DMS 273 treated with DMSO at 0.1 percent for 48 hours (cell line): ENCODE results near the gene F8.
A peak's percentile ranks its signal among the peaks of the same experiment; 100 is the strongest.
"Not testable (repeated sequence)": the region's sequence is repeated elsewhere in the genome, so short reads cannot be mapped to it uniquely, and the experiment has no call there.

Experiments
- DNase-seq: peaks from one replicate; lab custom pipeline; 2025; lab: John Stamatoyannopoulos, UW

Gene F8

GRCh38 chrX:155031657-155032056, 9.1 kb upstream of the F8 start:
- DNase-seq = no peak

DNA sequence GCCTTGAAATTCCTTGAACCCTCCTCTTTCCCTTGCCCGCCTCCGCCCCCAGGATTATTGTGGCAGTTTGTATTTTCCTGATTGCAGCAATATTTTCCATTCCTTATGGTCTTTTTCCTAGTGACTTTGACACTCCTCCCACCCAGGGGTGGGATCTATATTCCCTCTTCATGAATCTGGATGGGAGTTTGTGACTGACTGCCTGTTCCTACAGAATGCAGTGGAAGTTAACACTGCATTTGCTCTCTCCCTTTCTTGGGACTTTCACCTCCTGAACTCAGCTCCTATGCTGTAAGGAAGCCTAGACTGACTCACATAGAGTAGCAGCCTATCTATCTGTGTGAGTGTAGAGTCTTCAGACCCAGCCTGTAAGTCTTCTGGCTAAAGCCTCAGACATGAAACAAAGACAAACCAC, 6.4 kb upstream of the F8 start:
- no peak for DNase-seq

DNA sequence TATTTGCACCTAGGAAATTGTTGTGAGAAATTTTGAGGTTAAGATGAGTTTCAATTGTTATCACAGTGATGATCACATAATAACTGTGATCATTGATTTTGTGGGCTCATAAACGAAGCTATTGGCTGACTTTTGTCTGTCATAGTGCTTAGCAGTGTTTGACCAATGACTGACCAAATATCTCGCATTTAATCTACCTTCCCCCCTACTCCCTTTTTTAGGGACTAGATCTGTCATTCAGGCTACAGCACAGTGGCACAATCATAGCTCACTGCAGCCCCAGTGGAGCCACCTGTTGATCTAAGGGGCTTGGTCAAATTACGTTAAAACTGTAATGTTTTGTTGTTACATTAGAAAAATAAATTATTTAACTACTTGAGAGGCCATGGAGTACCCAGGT, 5.6 kb upstream of the F8 start:
- DNase-seq = no peak

DNA sequence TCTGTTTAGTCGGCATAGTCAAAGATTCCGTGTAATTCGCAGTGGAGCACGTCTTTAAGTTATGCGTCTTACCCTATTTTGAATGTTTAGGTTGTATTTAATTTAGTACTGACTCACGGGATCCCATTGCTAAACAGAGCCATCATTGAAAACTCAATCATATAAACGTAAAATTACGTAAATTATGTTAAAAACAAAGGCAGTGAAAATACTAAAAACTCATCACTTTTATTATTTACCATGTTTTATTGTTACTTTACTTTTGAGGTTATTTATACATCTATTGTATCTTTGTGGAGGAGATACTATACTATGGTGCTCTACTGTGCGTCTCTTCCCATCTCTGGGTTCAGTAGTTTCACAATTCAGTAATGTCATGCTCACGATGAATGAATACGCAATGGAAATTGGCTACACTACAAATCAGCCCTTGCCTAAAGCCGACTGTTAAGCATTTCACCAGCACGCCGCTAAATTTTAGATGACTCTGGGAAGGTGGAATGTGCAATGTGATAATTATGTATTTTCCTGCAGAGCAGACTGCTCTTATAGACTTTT, 5.1 kb upstream of the F8 start:
- no peak for DNase-seq

- peak; percentile 79 for DNase-seq
Observed at GRCh38 chrX:155026727-155027508, 4.4 kb upstream of the F8 start, which contains the start of gene FUNDC2. Gene FUNDC2 (plus strand): TSS chrX:155026844. CDS start chrX:155026939, 95 bp downstream.

DNA sequence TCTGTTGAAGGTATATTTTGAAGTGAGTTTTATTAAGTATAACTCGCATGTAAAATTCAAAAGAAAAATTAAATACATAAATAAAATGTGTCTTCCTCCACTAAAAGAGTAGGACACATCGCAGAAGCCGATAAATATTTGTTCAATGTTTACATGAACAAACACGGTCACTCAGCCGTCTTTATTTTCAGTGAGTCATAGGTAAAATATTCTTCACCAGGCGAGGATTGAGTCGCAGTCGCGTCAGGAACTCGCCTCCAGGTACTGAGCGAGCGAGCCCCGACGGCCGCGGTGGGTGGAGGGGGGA, 3.9 kb upstream of the F8 start:
- no peak for DNase-seq

- no peak for DNase-seq
Observed at GRCh38 chrX:155023907-155024833, 1.6 kb upstream of the F8 start.

DNA sequence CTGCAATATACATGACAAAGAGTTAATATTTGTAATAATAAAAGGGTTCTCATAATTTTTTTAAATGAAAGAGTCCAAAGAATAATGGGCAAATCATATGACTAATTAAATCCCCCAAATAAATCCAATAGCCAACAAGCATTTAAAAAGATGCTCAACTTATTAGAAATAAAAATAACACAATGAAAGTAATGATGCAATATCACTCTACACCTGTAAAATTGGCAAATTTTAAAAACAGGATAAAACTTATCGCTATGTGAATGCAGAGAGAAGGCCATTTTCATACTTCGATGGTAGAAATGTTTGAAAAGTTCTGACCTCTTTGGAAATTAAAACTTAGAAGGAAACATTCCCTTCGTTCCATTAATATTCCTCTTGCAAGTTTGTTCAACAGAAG, 1.9 kb downstream of the F8 start:
- no peak for DNase-seq

- DNase-seq = no peak
Observed at GRCh38 chrX:155009994-155010472, 12.5 kb downstream of the F8 start.

GRCh38 chrX:155008578-155008977, 13.9 kb downstream of the F8 start:
- DNase-seq = not testable (repeated sequence)

GRCh38 chrX:155006913-155007671, 15.4 kb downstream of the F8 start:
- not testable (repeated sequence) for DNase-seq

GRCh38 chrX:155006379-155006778, 16.1 kb downstream of the F8 start:
- DNase-seq = not testable (repeated sequence)

GRCh38 chrX:155005190-155005589, 17.3 kb downstream of the F8 start:
- no peak for DNase-seq

GRCh38 chrX:155001873-155002272, 20.6 kb downstream of the F8 start:
- no peak for DNase-seq

DNA sequence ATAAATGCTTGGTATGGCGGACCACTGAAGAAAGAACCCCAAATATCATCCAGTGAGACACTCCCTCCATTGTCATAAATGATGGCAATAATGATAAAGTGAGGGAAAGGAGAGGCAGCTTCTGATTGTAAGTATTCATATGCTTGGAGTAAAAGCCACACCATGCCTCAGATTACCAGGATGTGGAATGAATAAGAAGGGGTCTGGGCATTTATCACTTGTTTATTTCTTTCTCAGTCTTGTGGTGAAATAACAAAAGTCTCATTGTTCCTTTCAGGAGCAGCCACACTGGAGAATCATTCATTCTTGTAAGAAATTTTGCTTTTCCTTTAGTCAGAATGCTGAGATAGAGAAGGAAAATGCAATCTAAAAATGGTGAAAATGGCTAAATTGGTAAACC, 21.7 kb downstream of the F8 start:
- no peak for DNase-seq

- no peak for DNase-seq
Observed at GRCh38 chrX:154998204-154998880, 24.2 kb downstream of the F8 start.

- DNase-seq = no peak
Observed at GRCh38 chrX:154991476-154991875, 31.0 kb downstream of the F8 start.

DNA sequence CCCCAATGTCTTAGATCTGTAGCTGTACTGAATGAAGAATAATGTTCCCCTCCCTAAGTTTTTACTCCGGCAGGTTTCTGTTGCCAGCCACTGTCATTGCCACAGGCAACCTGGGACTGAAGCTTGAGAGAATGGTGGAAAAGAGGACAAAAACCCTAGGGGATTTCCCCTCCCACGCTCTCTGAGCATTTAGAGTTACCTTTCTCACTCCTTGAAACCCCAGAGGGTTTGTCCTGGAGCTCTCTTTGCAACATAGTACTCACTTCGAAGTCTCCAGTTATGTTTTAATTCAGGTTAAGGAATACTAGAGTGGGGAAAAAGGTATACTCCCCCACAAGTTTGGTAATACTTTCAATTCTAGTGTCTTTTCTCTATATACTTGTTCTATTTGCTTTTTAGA, 31.5 kb downstream of the F8 start:
- DNase-seq = no peak

DNA sequence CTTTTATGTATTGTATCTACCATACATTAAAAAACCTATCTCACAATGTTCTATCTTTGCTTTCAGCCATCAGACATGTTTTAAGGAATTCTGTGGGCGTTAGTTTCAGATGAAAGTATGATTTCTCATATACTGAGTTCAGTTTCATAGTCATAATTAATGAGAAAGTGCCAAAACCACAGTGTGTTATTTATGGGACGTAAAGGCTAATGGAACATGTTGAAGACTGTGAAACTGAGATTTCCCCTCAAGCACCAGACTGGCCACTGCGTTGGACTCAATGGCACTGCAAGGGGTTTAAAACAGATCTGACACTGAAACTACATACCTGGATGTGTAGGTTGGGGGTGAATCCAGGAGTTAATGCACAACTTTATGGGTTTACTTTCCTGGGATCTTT, 32.0 kb downstream of the F8 start:
- DNase-seq = no peak

GRCh38 chrX:154988719-154989118, 33.8 kb downstream of the F8 start:
- no peak for DNase-seq

DNA sequence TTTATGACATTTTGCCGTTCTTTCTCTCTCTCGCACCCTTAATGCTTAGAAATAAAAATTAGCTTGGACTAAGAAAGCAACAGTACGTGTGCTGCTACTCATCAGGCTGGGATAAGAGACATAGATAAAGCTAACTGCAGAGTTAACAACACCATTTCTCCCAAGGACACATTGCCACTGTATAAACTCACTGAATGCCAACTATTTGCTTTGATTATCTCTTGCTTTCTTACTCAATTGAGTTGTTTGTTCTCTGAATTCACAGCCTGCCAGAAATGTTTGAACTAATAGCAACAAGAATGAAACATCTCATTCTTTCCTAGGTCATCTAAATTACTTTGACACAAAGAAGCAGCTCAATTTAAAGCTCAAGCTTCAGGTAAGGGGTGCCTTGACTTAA, 34.6 kb downstream of the F8 start:
- DNase-seq = no peak
